ENCODE results near the gene MOBP.

Gene MOBP

DNA sequence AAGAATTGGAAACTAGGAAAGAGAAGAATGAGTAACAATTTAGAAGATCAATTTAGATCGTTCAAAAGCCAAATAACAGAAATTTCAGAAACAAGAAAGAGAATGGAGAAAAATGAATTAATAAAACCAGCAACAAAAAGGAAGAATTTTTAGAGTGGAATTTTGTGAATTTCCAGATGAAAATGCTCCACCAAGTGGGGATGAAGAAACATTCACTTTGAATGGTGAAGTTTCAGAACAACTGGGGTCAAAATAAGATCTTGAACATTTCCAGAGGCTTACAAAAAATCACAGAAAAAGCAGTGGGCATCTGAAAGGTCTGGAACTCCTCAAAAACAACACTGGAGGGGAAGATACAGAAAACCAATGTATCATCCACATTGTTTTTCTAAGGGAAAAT, 4.2 kb upstream of the MOBP start:
- DNase-seq (ENCODE audit: low read depth), result no peak
- TF ChIP-seq, protein P1, sequence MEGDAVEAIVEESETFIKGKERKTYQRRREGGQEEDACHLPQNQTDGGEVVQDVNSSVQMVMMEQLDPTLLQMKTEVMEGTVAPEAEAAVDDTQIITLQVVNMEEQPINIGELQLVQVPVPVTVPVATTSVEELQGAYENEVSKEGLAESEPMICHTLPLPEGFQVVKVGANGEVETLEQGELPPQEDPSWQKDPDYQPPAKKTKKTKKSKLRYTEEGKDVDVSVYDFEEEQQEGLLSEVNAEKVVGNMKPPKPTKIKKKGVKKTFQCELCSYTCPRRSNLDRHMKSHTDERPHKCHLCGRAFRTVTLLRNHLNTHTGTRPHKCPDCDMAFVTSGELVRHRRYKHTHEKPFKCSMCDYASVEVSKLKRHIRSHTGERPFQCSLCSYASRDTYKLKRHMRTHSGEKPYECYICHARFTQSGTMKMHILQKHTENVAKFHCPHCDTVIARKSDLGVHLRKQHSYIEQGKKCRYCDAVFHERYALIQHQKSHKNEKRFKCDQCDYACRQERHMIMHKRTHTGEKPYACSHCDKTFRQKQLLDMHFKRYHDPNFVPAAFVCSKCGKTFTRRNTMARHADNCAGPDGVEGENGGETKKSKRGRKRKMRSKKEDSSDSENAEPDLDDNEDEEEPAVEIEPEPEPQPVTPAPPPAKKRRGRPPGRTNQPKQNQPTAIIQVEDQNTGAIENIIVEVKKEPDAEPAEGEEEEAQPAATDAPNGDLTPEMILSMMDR (conservative IDR thresholded peaks at IDR 0.05; ENCODE audit: low read depth, low read length), result peak; percentile 12

DNA sequence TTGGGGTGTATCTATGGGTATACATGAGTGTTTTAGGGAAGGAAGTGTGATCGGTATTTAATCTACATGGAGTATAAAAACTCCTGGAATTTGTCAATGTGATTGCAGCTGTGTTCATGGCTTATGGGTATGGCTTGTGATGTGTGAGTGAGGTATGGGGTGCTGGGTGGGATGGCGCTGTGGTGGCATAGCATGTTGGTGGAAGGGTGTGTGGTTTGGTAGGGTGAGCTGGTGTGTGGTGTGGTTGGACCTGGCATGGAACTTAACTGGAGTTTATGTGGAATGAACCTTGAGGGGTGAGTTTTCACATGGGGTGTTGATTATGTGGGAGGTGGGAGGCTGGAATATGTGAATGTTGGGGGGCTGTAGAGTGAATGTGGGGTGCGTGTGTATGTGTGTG, 492 bp upstream of the MOBP start:
- TF ChIP-seq, protein P1 (conservative IDR thresholded peaks at IDR 0.05; ENCODE audit: low read depth, low read length), result no peak
- no peak for DNase-seq (ENCODE audit: low read depth)
- no peak overlapping the region for H3K4me3 ChIP-seq (ENCODE audit: low read length)

More for the DNA sequence above, 4.2 kb upstream of the MOBP start:
- H3K4me3 ChIP-seq (ENCODE audit: low read length), result no peak overlapping the region

DNA sequence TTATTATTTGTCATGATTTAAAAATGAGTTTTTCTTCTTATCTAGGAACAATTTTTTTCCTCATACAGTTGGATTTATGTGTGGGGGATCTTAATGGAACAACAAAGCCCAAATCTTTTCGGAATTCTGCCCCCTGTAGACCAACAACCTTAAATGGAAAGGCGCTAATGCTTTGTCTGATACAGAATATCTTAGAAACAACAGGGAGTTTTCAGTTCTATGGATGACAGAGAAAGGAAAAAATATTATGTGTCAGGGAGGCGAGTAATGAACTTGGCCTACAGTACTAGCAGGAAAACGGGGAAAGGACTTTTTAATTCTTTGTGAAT, 592 bp downstream of the MOBP start:
- no peak overlapping the region for H3K4me3 ChIP-seq (ENCODE audit: low read length)
- TF ChIP-seq, protein P1 (conservative IDR thresholded peaks at IDR 0.05; ENCODE audit: low read depth, low read length), result no peak
- DNase-seq (ENCODE audit: low read depth), result no peak

DNA sequence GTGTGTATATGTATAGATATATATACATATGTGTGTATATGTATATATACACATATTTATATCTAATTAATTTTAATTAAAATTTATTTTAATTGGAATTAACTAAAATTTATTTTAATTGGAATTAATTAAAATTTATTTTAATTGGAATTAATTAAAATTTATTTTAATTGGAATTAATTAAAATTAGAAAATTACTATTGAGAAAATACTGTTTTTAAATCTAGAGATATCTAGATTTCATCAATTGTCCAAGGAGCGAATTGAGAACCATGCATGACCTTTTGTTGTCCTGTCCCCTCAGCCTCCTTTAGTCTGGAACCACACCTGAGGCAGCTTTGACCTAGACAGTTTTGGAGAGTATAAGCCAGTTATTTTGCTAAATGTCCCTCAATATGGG, 1.8 kb downstream of the MOBP start:
- no peak overlapping the region for H3K4me3 ChIP-seq (ENCODE audit: low read length)
- TF ChIP-seq, protein P1 (conservative IDR thresholded peaks at IDR 0.05; ENCODE audit: low read depth, low read length), result no peak
- DNase-seq (ENCODE audit: low read depth), result no peak

DNA sequence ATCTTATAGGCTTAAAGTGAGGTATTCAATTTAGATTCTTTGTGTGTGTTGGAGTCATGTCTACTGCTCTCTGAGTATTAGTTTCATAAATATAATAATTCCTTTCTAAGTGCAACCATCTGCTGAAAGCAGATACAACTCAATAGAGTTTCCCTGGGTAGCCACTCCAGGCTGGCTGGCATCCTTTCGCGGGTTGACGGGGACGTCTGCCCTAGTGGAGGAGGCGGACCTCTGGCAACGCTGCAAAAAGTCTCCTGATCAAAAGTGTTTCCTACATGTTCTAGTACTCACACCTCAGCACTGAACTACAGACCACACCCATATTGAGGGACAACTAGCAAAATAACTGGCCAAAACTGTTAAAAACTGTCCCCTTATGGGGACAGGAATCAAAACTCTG, 2.5 kb downstream of the MOBP start:
- H3K4me3 ChIP-seq (ENCODE audit: low read length), result no peak overlapping the region
- TF ChIP-seq, protein P1 (conservative IDR thresholded peaks at IDR 0.05; ENCODE audit: low read depth, low read length), result no peak
- no peak for DNase-seq (ENCODE audit: low read depth)

DNA sequence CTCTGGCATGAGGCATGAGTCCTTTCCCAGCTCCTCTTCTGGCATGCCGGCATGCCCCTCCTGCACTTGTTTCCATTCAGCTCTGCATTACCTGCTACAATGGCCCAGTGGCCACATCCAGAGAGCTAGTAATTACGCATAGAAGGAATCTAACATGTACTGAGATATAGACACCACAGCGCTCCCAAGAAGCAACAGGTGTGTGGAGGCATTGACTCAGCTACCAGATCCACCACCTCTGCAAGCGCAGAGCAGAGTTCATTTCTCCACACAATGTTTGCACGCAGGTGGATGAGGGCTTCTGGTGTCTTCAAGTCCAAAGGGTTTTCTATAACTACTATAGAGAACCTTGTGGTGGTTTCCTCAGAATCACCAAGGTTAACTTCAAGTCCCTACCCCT, 4.2 kb downstream of the MOBP start:
- no peak overlapping the region for H3K4me3 ChIP-seq (ENCODE audit: low read length)
- no peak for DNase-seq (ENCODE audit: low read depth)
- TF ChIP-seq, protein P1 (conservative IDR thresholded peaks at IDR 0.05; ENCODE audit: low read depth, low read length), result no peak

DNA sequence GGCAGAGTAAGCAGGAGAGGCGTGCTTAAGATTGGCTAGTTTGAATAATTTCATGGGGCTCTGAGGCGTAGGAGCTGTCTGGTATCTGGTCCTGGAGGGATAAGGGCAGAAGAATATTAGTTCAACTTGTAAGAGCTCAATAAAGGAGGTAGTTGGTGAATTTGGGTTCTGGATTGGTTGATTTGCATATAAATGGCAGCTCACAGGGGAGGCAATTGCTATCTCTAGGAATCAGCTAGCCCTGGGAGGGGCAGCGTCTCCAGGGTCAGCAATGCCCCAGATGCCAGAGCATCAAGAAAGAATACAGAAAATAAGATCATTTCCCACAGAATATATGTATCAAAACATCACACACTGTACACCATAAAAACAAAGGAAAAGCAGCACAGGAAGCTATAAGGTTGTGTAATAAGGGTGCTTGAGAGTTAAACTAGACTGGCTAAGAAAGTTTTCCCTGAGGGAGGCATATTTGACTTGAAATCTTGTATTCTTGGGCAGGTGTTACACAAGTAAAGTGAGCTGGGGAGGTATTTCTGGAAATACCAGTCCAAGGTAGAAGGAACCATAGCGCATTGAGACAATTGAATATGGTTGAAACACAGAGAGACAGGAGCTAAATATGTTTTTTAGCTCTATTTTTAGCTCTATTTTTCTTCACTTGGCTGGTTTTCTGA, 6.1 kb downstream of the MOBP start:
- TF ChIP-seq, protein P1 (conservative IDR thresholded peaks at IDR 0.05; ENCODE audit: low read depth, low read length), result no peak
- DNase-seq (ENCODE audit: low read depth), result no peak
- no peak overlapping the region for H3K4me3 ChIP-seq (ENCODE audit: low read length)

Data from retinal pigment epithelial cell (primary cell).